GM19025 (cell line): Measurements from ENCODE around the gene EPS15.
"Not testable (repeated sequence)": the region's sequence is repeated elsewhere in the genome, so short reads cannot be mapped to it uniquely, and the experiment has no call there.

ENCODE experiments used
- ATAC-seq: cut with Tn5 transposase; IDR thresholded peaks from one replicate; pipeline ENCODE4 v1.9.1; 2021; ENCODE audit warnings: mild to moderate bottlenecking, low read depth, moderate library complexity; ENCODE audit not compliant: unreplicated experiment

The EPS15 gene

GRCh38 chr1:51392241-51392640 lies 126.8 kb downstream of the EPS15 start:
- no peak for ATAC-seq

GRCh38 chr1:51390641-51391040 lies 128.4 kb downstream of the EPS15 start:
- ATAC-seq = not testable (repeated sequence)

GRCh38 chr1:51387288-51387687 lies 131.8 kb downstream of the EPS15 start:
- not testable (repeated sequence) for ATAC-seq

GRCh38 chr1:51386259-51386658 lies 132.8 kb downstream of the EPS15 start:
- ATAC-seq = not testable (repeated sequence)

- no peak for ATAC-seq
These were observed 133.3 kb downstream of the EPS15 start for GRCh38 chr1:51385776-51386175.

- no peak for ATAC-seq
These were observed 137.1 kb downstream of the EPS15 start for GRCh38 chr1:51381964-51382363.

- no peak for ATAC-seq
These were observed 138.1 kb downstream of the EPS15 start for GRCh38 chr1:51380936-51381335.

GRCh38 chr1:51378871-51379270 lies 140.2 kb downstream of the EPS15 start:
- no peak for ATAC-seq

GRCh38 chr1:51373898-51374297 lies 145.2 kb downstream of the EPS15 start:
- ATAC-seq = no peak

- ATAC-seq = no peak
These were observed 146.5 kb downstream of the EPS15 start for GRCh38 chr1:51372561-51372960.

- ATAC-seq = no peak
These were observed 149.9 kb downstream of the EPS15 start for GRCh38 chr1:51369171-51369570.

- no peak for ATAC-seq
These were observed 153.3 kb downstream of the EPS15 start for GRCh38 chr1:51365774-51366173.

GRCh38 chr1:51359879-51360278 lies 159.2 kb downstream of the EPS15 start:
- ATAC-seq = no peak

- ATAC-seq = no peak
These were observed 163.7 kb downstream of the EPS15 start for GRCh38 chr1:51355382-51355781.

- no peak for ATAC-seq
These were observed 164.7 kb downstream of the EPS15 start for GRCh38 chr1:51354416-51354815.

- ATAC-seq = no peak
These were observed 167.2 kb downstream of the EPS15 start for GRCh38 chr1:51351907-51352306.

GRCh38 chr1:51349862-51350261 lies 169.2 kb downstream of the EPS15 start:
- ATAC-seq = no peak

- no peak for ATAC-seq
These were observed 170.9 kb downstream of the EPS15 start for GRCh38 chr1:51348147-51348527.

GRCh38 chr1:51347398-51348146 lies 171.5 kb downstream of the EPS15 start:
- no peak for ATAC-seq

GRCh38 chr1:51346086-51346942 lies 172.8 kb downstream of the EPS15 start:
- no peak for ATAC-seq

GRCh38 chr1:51345300-51345687 lies 173.8 kb downstream of the EPS15 start:
- ATAC-seq = no peak
